Right atrium auricular region (tissue), 2 donors: ENCODE data around the gene CDK6. TPM values are rescaled to one million over a fixed set of nuclear protein-coding genes. Genes with fewer than 3 reads are reported as not detected.

Source experiments
- DNase-seq: peaks from one replicate; pipeline ENCODE4 v3.0.0-alpha.2; 2019; ENCODE audit warnings: low spot score
- H3K27ac ChIP-seq, 2 donors: fragments of 200-600 bp; sonication (generic); 1 replicate in 1 of 2; 2 replicates in 1 of 2; pipeline ENCODE4 v1.5.1; 2016 to 2019
- H3K27me3 ChIP-seq, 2 donors: fragments of 200-600 bp; sonication (generic); one replicate each; pipeline versions ENCODE4 v1.5.1 to v1.6.0; 2017 to 2019
- H3K36me3 ChIP-seq: fragments of 200-600 bp; sonication (generic); one replicate; pipeline ENCODE4 v1.5.1; 2016
- H3K4me1 ChIP-seq, 2 donors: fragments of 200-600 bp; sonication (generic); one replicate each; pipeline versions ENCODE4 v1.5.1 to v1.6.0; 2017 to 2019
- H3K4me3 ChIP-seq, 2 donors: fragments of 200-600 bp; sonication (generic); 1 replicate in 1 of 2; 2 replicates in 1 of 2; pipeline ENCODE4 v1.5.1; 2017 to 2019; ENCODE audit warnings: mild to moderate bottlenecking in 1 of 2, moderate library complexity in 1 of 2
- H3K9me3 ChIP-seq, 2 donors: fragments of 200-600 bp; sonication (generic); one replicate each; pipeline ENCODE4 v1.5.1; 2019
- total RNA-seq, 2 donors: library from RNA; depleted of rRNA; stranded (reverse); fragments of >200 nt; gene quantifications; one replicate each; pipeline ENCODE4 v1.1.0, GENCODE V29; 2016
- TF ChIP-seq, protein P1 (sequence below), 2 donors: fragments of 200-600 bp; sonication (generic); IDR thresholded peaks; one replicate each; pipeline ENCODE4 v1.5.1; 2019; ENCODE audit warnings: antibody characterized with exemption in 2 of 2

The CDK6 gene
- total RNA-seq, 2 donors from 2014 or later: 10.6 to 12.4 TPM

DNA sequence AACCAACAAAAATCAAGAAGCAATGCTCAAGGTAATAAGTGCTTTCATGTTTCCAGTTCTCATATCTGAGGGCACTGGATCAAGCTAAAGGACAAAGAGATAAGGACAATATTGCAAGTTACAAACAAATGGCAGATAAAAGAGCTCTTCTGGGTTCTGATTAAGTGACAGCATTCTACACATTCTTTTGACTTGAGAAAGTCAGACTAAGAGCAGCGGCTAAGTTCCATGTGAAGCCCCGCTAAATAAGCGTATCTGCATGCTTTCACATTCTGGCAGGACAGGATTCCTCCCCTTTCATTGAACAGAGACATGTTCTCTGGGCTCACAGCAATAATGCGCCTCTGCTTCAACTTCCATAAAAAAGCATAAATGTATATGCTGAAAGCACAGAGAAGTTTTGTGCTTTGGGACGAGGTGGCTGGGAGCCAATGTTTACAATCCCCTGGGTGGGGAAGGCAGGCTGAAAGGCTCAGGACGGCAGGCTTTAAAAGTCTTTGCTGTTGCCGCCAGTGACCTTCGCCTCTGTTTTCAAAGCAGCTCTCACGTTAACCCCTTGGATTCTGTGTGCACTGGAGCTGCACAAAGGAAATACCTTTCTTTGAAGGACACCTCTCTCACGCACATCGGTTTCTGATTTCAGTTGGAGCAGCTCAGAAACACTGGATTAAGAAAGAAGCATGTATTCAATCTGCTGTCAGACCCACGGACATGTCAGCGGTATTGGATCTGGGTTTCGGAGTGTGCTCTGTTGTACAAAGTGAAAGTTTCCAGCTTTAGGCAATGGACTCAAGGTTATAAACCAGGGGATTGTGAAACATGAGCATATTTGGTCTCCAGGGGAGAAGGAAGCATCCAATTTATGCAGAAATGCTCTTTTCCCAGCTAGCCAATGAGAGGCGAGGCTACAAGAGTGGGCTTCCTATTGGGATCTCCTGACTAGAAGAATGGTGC lies 140.8 kb downstream of the CDK6 start:
- TF ChIP-seq, protein P1, sequence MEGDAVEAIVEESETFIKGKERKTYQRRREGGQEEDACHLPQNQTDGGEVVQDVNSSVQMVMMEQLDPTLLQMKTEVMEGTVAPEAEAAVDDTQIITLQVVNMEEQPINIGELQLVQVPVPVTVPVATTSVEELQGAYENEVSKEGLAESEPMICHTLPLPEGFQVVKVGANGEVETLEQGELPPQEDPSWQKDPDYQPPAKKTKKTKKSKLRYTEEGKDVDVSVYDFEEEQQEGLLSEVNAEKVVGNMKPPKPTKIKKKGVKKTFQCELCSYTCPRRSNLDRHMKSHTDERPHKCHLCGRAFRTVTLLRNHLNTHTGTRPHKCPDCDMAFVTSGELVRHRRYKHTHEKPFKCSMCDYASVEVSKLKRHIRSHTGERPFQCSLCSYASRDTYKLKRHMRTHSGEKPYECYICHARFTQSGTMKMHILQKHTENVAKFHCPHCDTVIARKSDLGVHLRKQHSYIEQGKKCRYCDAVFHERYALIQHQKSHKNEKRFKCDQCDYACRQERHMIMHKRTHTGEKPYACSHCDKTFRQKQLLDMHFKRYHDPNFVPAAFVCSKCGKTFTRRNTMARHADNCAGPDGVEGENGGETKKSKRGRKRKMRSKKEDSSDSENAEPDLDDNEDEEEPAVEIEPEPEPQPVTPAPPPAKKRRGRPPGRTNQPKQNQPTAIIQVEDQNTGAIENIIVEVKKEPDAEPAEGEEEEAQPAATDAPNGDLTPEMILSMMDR (IDR thresholded peaks at IDR 0.05): no peak
- Histone ChIP-seq H3K27me3 (no peaks in the 10 kb centered on the region), H3K36me3 (no peaks in the 10 kb centered on the region), H3K9me3 (no peaks in the 10 kb centered on the region), H3K4me1 (peaks cover 0 to 49% of the 10 kb centered on the region in 2 donors), H3K4me3 (peak overlapping the region; percentile 40 to 51), H3K27ac (peak overlapping the region; percentile 61 to 69)
- no peak for DNase-seq

DNA sequence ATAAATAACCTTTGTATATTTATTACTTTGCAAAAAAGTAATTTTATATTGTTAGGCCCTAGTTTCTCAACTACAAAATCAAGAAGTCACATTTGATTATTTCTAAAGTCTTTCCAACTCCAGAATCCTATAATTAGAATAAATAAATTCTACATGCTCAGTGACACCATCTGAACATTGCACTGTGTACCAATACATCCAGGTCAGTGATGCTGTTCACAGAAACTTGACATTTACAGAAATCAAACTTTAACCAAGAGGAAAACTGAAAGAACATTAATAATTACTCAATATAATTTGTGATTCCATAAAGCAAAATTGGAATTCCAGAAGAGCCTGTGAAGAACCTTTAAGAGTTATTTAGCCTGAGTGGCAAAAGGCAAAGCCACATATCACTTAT lies 142.2 kb downstream of the CDK6 start:
- no peak overlapping the region for H3K4me3 ChIP-seq
- no peak overlapping the region for H3K27ac ChIP-seq
- no peak for DNase-seq
- no peaks in the 10 kb centered on the region for H3K36me3 ChIP-seq
- peaks cover 0 to 43% of the 10 kb centered on the region in 2 donors for H3K4me1 ChIP-seq
- H3K27me3 ChIP-seq: no peaks in the 10 kb centered on the region
- no peaks in the 10 kb centered on the region for H3K9me3 ChIP-seq
- TF ChIP-seq, protein P1 (IDR thresholded peaks at IDR 0.05): no peak

DNA sequence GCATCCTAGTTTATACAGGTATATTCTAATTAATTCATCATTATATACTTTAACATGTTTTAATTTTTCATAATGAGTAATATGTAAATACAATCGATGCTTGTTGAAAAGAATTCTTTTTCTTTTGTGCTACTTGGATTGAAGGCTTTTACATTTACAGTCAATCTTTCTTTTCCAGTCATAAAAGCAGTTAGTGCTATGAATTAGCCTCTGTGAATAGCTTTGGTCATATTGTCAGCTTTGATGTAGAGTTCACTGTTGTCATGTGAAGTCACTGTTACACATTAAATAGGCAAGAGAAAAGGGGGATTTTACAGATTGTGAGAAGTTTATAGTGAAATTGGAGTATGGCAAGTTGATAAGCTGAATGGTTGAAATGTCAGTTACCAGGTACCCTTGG lies 142.9 kb downstream of the CDK6 start:
- TF ChIP-seq, protein P1 (IDR thresholded peaks at IDR 0.05): no peak
- Histone ChIP-seq H3K27me3 (no peaks in the 10 kb centered on the region), H3K9me3 (no peaks in the 10 kb centered on the region), H3K4me1 (peaks cover 0 to 36% of the 10 kb centered on the region in 2 donors), H3K27ac (no peak overlapping the region), H3K36me3 (no peaks in the 10 kb centered on the region), H3K4me3 (no peak overlapping the region)
- DNase-seq: no peak

DNA sequence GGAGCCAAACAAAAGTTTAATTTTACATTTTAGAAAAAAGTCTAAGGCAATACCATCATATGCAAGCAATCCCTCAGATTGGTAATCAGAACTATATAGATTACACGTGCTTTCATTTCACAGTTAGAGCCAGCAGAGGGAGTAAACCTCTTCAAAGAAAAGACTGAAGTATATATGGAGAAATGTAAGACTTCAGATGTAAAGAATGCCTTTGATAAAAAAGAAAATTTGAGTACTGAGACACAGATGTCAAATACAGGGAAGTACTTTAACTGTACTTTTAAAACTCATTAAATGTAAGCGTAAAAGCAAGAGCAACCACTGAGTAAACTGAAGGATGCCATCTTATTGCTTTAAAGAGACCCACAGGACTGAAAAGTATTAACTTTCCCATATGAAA lies 144.8 kb downstream of the CDK6 start:
- H3K27ac ChIP-seq: no peak overlapping the region

DNA sequence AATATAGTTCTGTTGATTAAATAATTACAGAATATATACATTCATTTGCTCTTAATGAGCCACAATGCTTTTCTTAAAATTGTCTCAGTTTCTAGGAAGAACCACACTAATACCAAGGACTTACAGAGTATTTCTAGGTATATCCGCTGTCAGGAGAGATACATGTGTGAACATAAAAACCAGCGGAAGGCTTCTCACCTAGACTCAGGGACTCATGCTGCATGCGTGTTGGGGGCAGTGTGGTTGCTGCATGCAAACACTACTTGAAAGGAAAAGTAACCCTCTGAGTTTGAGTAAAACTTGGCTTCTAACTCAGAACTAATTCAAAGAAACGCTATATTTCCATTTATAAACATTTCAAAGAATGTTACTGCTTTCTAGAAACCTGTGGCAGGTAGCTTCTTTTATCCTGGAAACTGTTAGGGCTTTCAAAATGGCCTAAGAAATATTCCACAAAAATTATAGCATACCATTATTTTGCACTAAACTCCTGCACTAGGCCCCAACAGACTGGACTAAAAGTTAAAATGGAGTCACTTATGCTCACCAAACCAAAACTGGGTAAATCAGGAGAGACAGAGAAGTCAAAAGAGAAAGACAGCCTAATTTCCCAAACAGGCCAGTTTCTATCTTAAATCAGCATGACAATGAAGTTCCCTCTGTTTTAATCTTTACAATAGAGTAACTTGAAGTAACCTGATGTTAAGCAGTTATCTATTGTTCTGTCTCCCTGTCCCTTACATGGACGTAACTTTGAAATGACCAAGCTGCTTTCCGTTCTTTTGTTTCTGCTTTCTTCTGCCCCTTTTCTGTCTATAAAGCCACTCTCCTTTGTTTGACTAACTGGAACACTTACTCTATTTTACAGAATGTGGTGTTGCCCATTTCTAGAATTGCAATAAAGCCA lies 151.0 kb downstream of the CDK6 start:
- TF ChIP-seq, protein P1 (IDR thresholded peaks at IDR 0.05): no peak
- no peak for DNase-seq
- Histone ChIP-seq H3K27me3 (no peaks in the 10 kb centered on the region), H3K36me3 (no peaks in the 10 kb centered on the region), H3K9me3 (no peaks in the 10 kb centered on the region), H3K27ac (no peak overlapping the region), H3K4me3 (no peak overlapping the region), H3K4me1 (peaks cover 0 to 28% of the 10 kb centered on the region in 2 donors)

More for the DNA sequence above, 144.8 kb downstream of the CDK6 start:
- no peaks in the 10 kb centered on the region for H3K27me3 ChIP-seq
- no peak overlapping the region for H3K4me3 ChIP-seq
- H3K4me1 ChIP-seq: peaks cover 0 to 17% of the 10 kb centered on the region in 2 donors
- TF ChIP-seq, protein P1 (IDR thresholded peaks at IDR 0.05): peak; percentile 26 to 63
- no peaks in the 10 kb centered on the region for H3K9me3 ChIP-seq
- no peak for DNase-seq
- no peaks in the 10 kb centered on the region for H3K36me3 ChIP-seq
